Measurements from ENCODE around the gene GRIK5. TPM values are rescaled to one million over a fixed set of nuclear protein-coding genes. Genes with fewer than 3 reads are reported as not detected.
"Not testable (repeated sequence)": the region's sequence is repeated elsewhere in the genome, so short reads cannot be mapped to it uniquely, and the experiment has no call there.

The GRIK5 gene, protein sequence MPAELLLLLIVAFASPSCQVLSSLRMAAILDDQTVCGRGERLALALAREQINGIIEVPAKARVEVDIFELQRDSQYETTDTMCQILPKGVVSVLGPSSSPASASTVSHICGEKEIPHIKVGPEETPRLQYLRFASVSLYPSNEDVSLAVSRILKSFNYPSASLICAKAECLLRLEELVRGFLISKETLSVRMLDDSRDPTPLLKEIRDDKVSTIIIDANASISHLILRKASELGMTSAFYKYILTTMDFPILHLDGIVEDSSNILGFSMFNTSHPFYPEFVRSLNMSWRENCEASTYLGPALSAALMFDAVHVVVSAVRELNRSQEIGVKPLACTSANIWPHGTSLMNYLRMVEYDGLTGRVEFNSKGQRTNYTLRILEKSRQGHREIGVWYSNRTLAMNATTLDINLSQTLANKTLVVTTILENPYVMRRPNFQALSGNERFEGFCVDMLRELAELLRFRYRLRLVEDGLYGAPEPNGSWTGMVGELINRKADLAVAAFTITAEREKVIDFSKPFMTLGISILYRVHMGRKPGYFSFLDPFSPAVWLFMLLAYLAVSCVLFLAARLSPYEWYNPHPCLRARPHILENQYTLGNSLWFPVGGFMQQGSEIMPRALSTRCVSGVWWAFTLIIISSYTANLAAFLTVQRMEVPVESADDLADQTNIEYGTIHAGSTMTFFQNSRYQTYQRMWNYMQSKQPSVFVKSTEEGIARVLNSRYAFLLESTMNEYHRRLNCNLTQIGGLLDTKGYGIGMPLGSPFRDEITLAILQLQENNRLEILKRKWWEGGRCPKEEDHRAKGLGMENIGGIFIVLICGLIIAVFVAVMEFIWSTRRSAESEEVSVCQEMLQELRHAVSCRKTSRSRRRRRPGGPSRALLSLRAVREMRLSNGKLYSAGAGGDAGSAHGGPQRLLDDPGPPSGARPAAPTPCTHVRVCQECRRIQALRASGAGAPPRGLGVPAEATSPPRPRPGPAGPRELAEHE
- polyA plus RNA-seq (2013, experiment 1 of 2; ENCODE audit: insufficient read length), result 1.1 TPM
- 1.4 TPM for polyA plus RNA-seq (2013, experiment 2 of 2; ENCODE audit: insufficient read length)

DNA sequence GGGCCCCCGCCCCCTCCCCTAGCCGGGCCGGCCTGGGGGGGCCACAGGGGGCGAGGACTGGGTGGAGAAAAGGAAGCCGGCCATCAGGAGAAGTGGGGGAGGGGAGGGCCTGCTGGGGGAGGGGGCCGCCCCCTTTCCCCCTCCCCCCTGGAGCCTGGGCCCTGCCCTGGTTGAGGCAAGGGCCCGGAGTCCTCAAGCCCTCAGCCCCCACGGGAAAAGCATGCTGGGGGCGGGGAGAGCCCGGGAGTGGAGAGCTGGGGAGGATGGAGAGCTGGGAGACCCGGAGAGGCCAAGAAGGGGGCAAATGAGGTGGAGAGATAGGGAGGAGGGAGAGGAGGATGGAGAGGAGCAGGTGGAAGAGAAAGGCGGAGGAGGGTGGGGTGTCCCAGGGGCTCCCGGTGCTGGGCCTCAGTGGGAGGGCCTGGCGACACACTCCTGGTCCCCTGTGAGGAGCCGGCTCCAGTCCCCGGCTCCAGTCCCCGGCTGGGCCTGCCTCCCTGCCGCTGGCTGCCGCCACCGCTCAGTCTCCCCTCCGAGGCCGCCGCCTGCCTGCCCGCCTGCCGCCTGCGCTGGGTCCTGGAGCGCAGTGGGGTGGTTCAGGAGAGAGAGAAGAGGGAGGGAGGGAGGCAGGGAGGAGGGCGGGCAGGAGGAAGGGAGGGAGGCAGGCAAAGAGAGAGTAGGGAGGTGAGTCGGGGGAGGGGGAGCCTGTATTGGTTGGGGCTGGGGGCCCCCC lies at the start of gene GRIK5:
TSS of gene GRIK5 (minus strand) at position 588 of the 733 bp plus-strand sequence. CDS start 4,436 bp downstream, outside the sequence.
- DNase-seq, result no peak

DNA sequence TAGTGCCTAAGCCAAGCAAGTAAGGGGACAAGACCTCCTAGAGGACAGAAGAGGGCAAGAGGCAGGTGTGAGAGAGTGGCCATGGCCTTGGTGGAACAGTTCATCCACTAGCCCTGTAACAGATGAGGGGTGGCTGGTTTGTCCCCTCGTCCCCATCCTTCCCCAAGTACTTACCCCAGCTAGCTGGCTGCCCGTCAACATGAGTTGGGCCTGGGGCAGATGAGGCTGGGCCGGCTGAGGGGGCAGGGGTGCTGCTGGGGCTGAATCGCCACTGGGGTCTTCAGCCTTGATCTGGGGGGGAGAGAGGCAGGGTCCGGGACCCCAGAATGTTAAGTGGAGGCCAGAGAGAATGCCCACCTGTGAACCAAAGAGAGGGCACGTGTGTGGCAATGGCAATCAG lies 47.1 kb upstream of the GRIK5 start:
- DNase-seq, result no peak

DNA sequence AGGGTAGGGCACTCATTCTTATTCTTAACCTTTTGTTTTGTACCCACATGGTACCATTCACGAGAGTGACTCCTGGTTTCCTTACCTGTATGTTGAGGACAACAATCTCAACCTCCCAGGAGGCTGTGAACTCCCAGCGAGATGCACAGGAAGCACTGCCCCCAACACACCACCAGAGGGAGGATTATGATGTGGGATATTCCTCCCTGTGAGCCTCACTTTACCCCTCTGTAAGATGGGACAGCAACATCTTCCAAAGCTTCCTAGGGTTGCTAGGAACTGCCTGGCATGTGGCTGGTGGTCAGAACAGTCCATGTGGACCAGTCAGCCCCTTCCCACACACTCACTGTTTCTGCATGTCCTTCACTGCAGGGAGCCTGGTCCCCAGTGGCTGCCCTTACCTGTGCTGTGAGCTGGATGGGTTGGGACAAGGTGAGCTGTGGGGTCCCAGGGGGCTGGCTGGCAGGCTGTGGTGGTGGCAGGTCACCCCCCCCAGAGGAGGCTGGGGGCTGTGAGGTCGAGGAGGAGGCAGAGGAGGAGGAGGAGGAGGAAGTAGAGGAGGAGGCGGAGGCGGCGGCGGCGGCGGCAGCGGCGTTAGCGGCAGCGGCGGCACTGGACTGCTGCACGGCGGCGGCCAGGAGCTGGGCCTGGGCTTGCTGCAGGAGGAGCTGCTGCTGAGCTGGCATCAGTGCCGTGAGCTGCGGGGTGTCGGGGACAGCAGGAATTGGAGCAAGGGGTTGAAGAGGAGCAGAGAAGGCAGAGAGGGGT lies 46.5 kb upstream of the GRIK5 start:
- DNase-seq, result no peak

DNA sequence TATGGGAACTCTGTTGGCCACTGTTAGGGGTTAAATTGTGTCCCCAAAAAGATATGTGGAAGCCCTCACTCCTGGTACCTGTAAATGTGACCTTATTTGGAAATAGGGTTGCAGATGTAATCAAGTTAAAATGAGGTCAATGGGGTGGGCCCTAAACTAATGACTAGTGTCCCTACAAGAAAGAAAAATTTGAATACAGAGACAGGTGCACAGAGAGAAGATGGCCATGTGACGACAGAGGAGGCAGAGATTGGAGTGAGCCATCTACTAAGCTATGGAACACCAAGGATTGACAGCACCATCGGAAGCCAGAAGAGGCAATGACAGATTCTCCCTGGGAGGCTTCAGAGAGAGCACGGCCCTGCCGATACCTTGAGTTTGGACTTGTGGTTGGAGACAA lies 45.7 kb upstream of the GRIK5 start:
- no peak for DNase-seq

DNA sequence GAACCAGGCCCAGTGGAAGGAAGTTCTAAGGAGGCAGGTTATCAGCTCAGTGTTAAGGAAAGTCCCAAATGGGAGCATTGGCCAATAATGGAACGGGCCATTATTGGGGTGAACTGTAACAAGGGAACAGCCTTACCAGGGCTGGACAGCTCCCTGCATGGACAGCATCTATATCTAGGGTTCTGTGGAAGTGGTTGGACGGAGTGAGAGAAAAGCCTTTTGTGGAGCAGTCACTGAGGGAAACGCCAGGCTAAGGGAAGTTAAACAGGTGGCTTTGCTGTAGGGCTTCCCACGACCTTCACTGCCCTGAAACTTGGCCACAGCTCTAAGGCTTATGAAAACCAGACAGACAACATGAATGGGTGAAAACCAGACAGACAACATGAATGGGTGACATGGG lies 45.2 kb upstream of the GRIK5 start:
- DNase-seq, result no peak

DNA sequence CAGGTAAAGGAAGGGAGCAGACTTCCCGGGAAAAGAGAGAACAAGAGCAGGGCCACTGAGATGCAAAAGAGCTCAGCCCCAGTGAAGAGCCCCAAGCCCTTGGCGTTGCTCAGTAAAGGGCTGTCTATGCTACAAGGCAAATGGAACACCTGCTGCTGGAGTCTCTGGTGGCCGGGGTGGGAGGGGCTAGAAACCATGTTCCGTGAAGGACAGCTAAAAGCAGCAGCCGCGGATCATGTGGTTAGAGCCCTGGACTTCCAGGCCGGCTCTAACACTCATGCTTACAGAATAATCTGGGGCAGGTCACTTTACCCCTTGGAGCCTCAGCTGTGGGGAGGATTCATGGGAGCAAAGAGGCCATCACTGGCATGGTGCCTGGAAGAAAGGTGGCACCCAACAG lies 44.4 kb upstream of the GRIK5 start:
- no peak for DNase-seq

DNA sequence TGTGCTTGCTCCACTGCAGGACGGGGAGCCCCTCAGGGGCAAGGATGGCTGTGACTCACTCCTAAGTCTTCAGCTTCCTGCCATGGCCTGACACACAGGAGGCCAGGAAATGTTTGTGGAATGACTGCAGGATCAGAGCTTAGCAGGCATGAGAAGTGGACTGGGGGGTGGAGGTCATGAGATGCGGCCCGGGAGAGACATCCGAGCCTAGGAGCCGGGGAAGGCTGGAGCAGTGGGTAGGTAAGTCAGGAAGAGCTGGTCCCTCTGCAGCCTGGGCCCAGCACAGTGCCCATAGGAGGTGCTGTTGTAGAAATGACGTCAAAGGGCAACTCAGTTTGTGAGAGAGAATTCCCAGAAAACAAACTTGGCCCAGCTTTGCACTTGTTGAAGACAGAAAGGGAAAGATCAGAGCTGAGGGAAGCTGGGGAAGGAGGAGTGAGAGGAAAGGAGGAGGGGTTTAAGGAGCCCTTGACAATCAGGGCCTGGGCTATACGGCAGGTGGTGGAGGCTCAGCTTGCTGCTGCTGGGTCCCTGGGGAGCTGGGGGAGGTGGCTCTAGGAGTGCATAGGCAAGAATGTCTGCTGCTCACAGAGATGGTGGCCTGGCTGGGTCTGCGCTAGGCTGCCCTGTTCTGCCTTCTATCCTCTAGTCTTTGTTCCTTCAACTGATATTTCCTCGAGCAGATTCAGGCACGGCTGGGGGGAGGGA lies 43.8 kb upstream of the GRIK5 start:
- DNase-seq, result peak; percentile 98

DNA sequence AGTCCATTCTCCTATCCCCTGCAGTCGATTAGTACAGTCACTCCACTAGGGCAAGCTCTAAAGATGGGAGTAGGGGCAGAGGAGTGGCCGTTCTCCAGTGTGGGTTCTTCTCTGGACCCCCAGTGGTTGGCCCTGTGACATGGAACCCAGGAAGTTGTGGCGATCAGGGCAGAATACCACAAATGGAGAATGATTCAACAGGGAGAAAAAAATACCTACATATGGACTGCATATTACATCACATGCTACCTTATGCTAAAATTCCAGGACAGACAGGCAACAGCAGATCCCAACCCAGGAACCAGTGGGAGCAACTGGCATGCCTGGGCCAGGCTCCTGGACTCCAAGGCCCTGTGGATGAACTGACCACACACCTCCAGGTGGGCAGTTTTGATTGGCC lies 41.8 kb upstream of the GRIK5 start:
- peak; percentile 87 for DNase-seq

DNA sequence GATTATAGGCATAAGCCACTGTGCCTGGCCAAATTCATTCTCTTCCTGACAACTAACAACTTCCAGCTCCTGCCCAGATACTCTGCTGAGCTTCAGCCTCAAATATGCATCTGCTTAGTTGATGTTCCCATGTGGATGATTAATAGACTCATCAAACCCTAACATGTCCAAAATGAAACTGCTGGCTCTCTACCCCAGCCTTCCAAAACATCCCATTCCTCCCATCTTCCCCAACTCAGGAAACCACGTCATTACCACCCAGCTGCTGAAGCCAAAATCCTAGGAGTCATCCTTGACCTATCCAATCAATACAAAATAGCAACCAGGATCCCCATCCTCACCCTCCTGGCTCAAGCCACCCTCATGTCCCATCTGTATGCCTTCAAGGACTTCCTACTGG lies 41.4 kb upstream of the GRIK5 start:
- peak; percentile 94 for DNase-seq

DNA sequence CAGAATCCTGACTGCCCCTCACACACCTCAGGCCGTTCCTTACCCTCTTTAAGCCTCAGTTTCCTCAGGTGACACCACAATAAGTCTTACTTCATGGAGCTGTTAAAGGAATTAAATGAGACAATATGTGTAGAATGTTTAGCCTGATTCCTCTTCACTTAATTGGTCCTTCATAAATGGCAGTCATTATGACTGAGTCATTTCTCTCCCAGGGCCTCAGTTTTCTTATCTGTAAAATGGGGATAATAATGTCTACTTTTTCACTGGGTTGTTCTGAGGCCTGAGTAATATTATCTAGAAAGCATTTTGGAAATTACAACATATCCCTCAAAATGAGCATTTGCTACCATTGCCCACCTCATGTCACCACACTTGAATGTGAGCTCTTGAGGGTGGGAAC lies 40.7 kb upstream of the GRIK5 start:
- no peak for DNase-seq

DNA sequence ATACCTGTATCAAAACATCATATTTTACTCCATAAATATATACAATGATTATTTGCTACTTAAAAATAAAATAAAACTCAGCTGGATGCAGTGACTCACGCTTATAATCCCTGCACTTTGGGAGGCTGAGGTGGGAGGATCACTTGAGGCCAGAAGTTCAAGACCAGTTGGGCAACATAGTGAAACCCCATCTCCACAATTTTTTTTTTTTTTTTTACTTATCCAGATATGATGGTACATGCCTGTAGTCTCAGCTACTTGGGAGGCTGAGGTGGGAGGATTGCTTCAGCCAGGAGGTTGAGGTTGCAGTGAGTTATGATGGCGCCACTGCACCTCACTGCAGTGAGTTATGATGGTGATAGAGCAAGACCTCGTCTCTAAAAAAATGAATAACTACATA lies 39.9 kb upstream of the GRIK5 start:
- DNase-seq, result no peak

DNA sequence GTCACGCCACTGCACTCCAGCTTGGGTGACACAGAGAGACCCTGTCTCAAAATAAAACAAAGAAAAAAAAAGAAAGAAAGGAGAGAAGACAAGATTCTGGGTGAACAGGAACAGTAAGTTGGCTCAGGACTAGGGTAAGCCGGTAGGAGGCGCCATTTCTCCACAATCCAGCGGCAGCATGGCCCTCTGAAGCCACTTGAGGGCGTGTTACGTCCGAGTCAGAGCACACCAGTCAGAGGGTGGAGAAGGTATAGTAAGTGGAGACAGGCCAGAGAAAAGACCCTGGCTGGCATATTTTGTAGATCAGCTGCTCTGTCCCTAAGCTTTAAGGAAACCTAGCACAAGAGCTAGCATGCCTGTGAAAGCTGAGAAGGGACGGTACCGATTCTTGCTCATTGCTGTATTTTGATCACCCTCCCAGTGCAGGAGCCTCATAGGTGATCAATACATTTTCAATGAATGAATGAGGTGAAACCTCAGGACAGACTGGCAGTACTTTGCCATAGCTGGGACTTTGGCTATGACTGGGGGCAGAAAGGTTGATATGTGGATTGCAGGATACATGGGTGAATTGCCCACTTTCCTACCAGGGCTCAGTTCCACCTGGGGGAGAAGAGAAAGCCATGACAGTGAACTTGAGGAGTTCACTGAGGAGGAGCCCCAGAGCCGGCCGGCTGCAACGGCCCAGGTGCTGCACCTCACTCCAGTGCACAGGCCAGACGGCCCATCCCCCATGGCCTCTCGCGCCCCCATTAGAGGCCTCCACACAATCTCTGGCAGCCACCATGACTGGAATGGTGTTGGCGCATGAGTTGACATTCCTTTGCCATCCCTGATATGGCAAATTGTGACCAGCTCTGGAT lies 38.8 kb upstream of the GRIK5 start:
- DNase-seq, result peak; percentile 87

DNA sequence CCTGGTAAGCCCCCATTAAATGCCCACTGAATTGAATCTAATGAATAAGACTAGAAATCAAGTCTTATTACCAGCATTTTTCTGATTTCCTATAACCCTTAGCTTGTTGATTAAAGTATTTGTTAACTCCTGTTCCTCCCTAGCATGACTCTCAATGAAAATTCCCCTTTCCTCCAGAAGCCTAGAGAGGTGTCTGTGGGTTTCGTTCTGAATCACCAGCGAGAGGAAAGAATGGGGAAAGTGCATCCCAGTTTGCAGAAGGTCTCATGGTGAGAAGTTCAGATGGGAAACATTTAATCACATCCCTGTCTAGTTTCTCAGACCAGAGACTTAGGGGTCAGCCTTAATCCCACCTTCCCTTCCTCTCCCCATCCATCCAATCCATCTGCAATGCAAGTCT lies 35.4 kb upstream of the GRIK5 start:
- DNase-seq, result no peak

DNA sequence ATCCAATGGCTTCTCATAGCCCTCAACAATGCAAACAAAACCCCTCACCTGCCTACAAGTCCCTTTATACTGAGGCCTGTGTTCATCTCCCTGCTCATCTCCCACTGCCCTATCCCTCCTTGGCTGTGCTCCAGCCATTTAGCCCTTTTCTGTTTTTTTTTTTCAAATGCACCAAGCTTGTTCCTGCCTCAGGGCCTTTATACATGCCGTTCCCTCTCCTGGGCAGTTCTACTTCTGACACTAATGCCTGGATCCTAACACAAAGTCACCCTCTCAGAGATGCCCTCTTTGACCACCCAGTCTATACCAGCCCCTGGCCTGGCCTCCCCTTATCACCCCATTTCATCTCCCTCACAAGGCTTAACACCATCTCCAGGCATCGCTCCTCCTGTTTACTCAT lies 32.9 kb upstream of the GRIK5 start:
- DNase-seq, result no peak

DNA sequence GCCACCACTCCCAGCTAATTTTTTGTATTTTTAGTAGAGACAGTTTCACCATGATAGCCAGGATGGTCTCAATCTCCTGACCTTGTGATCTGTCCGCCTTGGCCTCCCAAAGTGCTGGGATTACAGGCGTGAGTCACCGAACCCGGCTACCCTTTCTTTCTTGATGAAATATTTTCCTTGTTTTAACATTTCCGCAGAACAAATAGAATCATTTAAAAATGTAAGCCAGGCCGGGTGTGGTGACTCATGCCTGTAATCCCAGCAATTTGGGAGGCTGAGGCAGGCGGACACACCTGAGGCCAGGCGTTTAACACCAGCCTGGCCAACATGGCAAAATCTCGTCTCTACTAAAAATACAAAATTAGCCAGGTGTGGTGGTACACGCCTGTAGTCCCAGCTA lies 30.2 kb upstream of the GRIK5 start:
- DNase-seq, result not testable (repeated sequence)

DNA sequence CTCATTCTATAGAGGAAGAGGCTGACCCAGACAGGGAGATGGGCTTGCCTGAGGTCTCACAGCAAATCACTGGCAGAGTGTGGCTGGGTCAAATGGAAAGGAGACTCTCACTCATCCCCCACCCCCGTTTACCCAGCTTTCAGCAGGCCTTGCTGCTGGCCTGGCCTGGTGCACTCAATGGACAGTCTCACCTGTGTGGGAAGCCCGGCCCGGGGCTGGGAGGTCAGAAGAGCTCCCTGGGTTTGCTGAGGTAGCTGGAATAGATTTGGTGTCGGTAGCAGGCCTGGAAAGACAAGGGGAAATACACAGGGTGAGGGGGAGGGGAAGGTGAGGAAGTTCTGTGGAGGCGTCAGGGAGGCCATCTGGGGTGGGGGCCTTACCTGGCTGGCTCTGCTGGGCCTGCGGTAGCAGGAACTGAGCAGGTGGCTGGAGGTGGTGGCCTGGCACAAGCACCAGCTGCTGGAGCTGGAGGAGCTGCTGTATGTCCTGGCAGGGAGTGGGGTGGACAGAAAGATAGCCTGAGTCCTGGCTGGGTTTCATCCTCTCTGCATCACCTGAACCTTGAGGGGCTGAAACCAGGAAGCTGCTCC lies 29.4 kb upstream of the GRIK5 start:
- DNase-seq, result no peak

DNA sequence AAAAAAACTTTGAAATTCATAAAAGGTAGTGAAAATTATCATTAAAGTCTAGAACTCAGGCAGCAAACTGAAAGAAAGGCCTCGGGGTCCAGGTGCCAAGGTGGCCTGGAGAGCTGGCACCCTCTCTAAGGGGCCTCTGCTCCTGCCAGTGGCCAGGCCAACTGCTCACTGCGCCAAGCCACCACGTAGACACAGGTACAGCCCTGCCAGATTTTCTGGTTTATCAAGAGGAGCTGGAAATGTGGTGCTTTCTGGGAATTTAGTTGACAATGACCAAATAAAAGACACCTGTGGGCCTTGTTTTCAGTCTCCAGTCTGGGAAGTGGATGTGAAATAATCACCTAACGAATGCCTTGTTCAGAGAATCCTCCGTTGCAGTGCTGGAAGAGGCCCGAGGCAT lies 28.8 kb upstream of the GRIK5 start:
- DNase-seq, result no peak

DNA sequence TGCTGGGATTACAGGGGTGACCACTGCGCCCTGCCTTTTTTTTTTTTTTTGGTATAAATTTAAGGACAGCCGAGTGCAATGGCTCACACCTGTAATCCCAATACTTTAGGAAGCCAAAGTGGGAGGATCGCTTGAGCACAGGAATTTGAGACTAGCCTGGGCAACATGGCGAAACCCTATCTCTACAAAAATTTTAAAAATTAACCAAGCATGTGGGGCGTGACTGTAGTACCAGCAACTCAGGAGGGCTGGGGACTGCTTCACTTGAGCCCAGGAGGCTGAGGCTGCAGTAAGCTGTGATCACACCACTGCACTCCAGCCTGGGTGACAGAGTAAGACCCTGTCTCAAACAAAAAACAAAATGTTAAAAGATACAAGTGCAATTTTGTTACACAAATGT lies 27.5 kb upstream of the GRIK5 start:
- DNase-seq, result no peak

DNA sequence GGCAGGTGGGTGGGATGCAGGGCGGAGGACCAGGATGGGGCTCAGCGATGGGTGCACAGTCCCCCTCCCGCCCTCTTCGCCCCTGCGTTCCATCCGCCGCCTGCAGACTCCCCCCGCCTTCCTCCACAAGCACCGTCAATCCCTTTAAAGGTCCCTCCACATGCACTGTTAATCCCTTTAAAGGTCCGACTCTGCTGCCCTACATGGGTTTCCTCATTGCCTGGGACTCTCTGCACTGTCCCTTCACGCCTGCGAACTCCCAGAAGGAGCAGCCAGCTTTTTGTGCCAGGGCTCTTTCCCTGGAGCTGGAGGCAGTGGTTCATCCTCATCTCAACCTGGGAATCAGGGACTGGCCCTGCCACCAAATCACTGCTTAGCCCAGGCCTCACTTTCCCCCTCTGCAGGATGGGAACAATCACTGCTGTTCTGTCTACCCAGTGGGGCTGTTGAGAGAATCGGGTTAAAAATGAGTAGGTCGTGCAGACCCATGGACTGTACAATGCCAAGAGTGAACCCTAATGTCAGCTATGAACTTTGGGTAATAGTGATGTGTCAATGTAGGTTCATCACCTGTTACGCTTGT lies 26.3 kb upstream of the GRIK5 start:
- no peak for DNase-seq
